Measurements from ENCODE around the gene PFKFB1. TPM values are rescaled to one million over a fixed set of nuclear protein-coding genes. Genes with fewer than 3 reads are reported as not detected.

The PFKFB1 gene
- total RNA-seq, 2 donors from 2014 or later, result 0.23 to 1.0 TPM

GRCh38 chrX:54891573-54891972, 102.4 kb downstream of the PFKFB1 start:
- Histone ChIP-seq H3K36me3 (no peaks in the 10 kb centered on the region), H3K27ac (no peak overlapping the region), H3K4me1 (replicated peaks) (no peaks in the 10 kb centered on the region), H3K9me3 (no peaks in the 10 kb centered on the region), H3K27me3 (replicated peaks; ENCODE audit: insufficient read depth) (no peaks in the 10 kb centered on the region), H3K4me3 (no peak overlapping the region)
- TF ChIP-seq CTCF (IDR thresholded peaks at IDR 0.05) (peak in 3 of 4 experiments; percentile 30 to 51 (median 42)), POLR2A (IDR thresholded peaks at IDR 0.05) (no peak)
- peak; percentile 8 for DNase-seq (ENCODE audit: low spot score)
- intact Hi-C loops (cut with DNase I), result no loop called here
- WGBS, result 16% methylated on average over 3 of the region's 3 CpGs

- no peak for DNase-seq (ENCODE audit: low spot score)
- Histone ChIP-seq H3K4me3 (no peak overlapping the region), H3K27me3 (replicated peaks; ENCODE audit: insufficient read depth) (no peaks in the 10 kb centered on the region), H3K36me3 (no peaks in the 10 kb centered on the region), H3K27ac (no peak overlapping the region), H3K4me1 (replicated peaks) (no peaks in the 10 kb centered on the region), H3K9me3 (no peaks in the 10 kb centered on the region)
- WGBS, result 79% methylated on average over 3 of the region's 3 CpGs
- TF ChIP-seq CTCF (IDR thresholded peaks at IDR 0.05) (no peak), POLR2A (IDR thresholded peaks at IDR 0.05) (no peak), POLR2AphosphoS5 (IDR thresholded peaks at IDR 0.05) (no peak)
- intact Hi-C loops (cut with DNase I), result no loop called here
Observed at GRCh38 chrX:54885740-54886139, 108.2 kb downstream of the PFKFB1 start.

Small RNA genes within 50 kb of the gene (small RNA-seq; reads per million reads assigned to genes)
- 0 reads per million in 2 donors for gene RF00614

Other genes with a start within 250 kb of the PFKFB1 start
- gene ITIH6, start 195.9 kb downstream of the PFKFB1 start, total RNA-seq, result 1 to 10 TPM; 1.0 to 3.7 TPM
- 100 to 1,000 TPM; 304 to 371 TPM for gene MAGED2, start 186.4 kb downstream of the PFKFB1 start, total RNA-seq
- gene TRO, start 73.4 kb downstream of the PFKFB1 start, total RNA-seq, result 10 to 100 TPM in 1 of 2 donors, 1 to 10 TPM in 1; 9.7 to 24.3 TPM
- 10 to 100 TPM; 17.4 to 18.3 TPM for gene APEX2, start 6.2 kb upstream of the PFKFB1 start, total RNA-seq
- not detected for gene ALAS2, start 36.8 kb upstream of the PFKFB1 start, total RNA-seq
- gene PAGE2B, start 80.8 kb upstream of the PFKFB1 start, total RNA-seq, result 10 to 100 TPM in 1 of 2 donors, not detected in 1; 17.3 TPM
- 10 to 100 TPM in 1 of 2 donors, not detected in 1; 12.8 TPM for gene PAGE2, start 94.8 kb upstream of the PFKFB1 start, total RNA-seq
- gene PAGE5, start 226.2 kb upstream of the PFKFB1 start, total RNA-seq, result 10 to 100 TPM in 1 of 2 donors, not detected in 1; 11.1 TPM